ENCODE results near the gene CHST8.

DNA sequence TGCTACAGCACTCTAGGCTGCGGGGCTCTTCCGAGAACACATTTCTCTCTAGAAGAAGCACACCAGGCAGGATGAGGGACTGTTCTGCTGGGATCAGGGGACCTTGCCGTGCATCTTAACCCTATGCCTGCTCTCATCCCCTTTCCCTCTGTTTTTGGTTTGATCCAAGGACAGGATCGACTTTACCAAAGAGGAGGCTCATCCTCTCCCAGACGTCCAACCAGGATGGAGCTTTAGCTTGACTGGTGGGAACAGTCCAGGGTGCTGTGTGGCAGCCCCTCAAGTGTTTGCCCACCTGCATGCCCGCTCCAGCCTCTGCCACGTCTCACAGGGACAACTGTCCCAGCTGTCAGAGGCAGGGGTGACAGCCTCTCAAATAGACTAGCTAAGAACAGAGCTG, 132.6 kb downstream of the CHST8 start:
- TF ChIP-seq, protein P1, sequence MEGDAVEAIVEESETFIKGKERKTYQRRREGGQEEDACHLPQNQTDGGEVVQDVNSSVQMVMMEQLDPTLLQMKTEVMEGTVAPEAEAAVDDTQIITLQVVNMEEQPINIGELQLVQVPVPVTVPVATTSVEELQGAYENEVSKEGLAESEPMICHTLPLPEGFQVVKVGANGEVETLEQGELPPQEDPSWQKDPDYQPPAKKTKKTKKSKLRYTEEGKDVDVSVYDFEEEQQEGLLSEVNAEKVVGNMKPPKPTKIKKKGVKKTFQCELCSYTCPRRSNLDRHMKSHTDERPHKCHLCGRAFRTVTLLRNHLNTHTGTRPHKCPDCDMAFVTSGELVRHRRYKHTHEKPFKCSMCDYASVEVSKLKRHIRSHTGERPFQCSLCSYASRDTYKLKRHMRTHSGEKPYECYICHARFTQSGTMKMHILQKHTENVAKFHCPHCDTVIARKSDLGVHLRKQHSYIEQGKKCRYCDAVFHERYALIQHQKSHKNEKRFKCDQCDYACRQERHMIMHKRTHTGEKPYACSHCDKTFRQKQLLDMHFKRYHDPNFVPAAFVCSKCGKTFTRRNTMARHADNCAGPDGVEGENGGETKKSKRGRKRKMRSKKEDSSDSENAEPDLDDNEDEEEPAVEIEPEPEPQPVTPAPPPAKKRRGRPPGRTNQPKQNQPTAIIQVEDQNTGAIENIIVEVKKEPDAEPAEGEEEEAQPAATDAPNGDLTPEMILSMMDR (IDR thresholded peaks at IDR 0.05), result no peak
- no peak for TF ChIP-seq POLR2A (IDR thresholded peaks at IDR 0.05)
